Right lobe of liver (tissue), 4 donors: ENCODE results near the gene PXDN.

ENCODE experiments used
- CTCF ChIP-seq, 4 donors: fragments of 200-600 bp in 3 of 4; fragments of 450-650 bp in 1 of 4; IDR thresholded peaks; one replicate each; pipeline versions ENCODE4 v1.5.1 to v1.8.0; 2016 to 2022; ENCODE audit warnings: antibody characterized with exemption in 4 of 4, mild to moderate bottlenecking in 2 of 4
- POLR2A ChIP-seq: fragments of 450-650 bp; IDR thresholded peaks from one replicate; pipeline ENCODE4 v1.6.1; 2017; ENCODE audit warnings: antibody characterized with exemption, mild to moderate bottlenecking
- donor health status: DM: no; HTN: no; CAD: no.
- donor health status: DM: no; HTN: no; CAD: no.
- donor health status: DM: no; HTN: yes; CAD: no.

- TF ChIP-seq POLR2A (no peak), CTCF (IDR thresholded peaks at IDR 0.05) (no peak)
These were observed 115.4 kb downstream of the PXDN start for GRCh38 chr2:1628893-1629292.
